Measurements from ENCODE around the gene MAOB. TPM values are rescaled to one million over a fixed set of nuclear protein-coding genes. Genes with fewer than 3 reads are reported as not detected.

MAOB gene
- total RNA-seq, 4 donors from 2014 or later = 32.9 to 131 (median 58.2) TPM

DNA sequence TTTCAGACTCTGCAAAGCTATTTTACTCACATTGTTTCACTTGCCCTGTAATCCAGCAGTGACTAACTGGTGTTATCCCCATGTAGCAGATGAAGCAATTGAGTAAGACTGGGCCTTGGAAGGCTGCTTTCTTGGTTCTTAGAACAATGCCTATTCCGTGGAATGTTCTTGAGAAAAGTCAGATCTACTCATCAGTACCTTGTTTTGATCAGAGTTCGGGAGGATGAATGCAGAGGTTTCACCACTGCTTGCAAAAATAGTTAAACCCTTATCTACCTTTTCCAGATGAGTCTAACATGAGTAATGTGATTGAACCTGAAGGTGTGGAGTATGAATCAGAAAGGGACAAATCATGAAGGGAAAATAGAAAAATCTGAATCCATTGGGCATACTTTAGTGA, 1.8 kb downstream of the MAOB start:
- Histone ChIP-seq H3K27ac (peak overlapping the region; percentile 72 to 84), H3K27me3 (no peaks in the 10 kb centered on the region), H3K4me1 (no peaks in the 10 kb centered on the region), H3K36me3 (no peaks in the 10 kb centered on the region), H3K9me3 (no peaks in the 10 kb centered on the region), H3K4me3 (peak overlapping the region; percentile 46 to 57)
- intact Hi-C loops (cut with DNase I; ENCODE audit: low total_unique reads) = no loop called here
- no peak for DNase-seq
- no peak for TF ChIP-seq CTCF (IDR thresholded peaks at IDR 0.05)
- TF ChIP-seq POLR2A (IDR thresholded peaks at IDR 0.05) = no peak

DNA sequence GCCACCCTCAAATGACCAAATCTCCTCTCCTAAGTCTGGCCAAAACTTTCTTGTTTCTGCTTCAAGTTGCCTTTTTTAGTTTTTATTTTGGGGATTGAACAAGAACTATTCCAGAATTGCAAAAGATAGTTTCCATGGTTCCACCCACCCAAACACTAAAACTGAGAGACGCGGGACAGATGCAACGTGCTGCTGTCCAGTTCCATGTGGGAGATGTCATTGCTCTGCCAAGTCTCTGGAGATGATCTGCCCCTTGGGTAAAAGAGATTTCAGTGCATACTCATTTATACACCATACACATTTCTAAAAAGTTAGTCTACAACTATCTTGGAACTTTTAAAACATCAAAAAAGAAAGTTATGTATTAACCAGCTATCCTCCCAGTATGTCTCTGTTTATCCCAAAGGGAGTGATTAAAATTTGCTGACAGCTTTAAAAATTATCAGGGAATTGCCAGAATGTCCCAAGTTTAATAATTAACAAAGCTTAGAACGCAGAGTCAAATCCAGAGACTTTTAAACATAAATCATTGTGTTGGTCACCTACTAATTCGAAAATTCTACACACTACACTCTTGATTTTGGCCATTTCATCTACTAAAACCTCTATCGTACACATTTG, 3.2 kb downstream of the MAOB start:
- peak overlapping the region; percentile 57 to 84 for H3K27ac ChIP-seq
- no peaks in the 10 kb centered on the region for H3K27me3 ChIP-seq
- TF ChIP-seq POLR2A (IDR thresholded peaks at IDR 0.05) = no peak
- no peak for TF ChIP-seq CTCF (IDR thresholded peaks at IDR 0.05)
- no peaks in the 10 kb centered on the region for H3K9me3 ChIP-seq
- intact Hi-C loops (cut with DNase I; ENCODE audit: low total_unique reads) = no loop called here
- peak overlapping the region in 1 of 2 donors; percentile 57 for H3K4me3 ChIP-seq
- H3K36me3 ChIP-seq = no peaks in the 10 kb centered on the region
- H3K4me1 ChIP-seq = no peaks in the 10 kb centered on the region
- peak; percentile 51 to 55 for DNase-seq

DNA sequence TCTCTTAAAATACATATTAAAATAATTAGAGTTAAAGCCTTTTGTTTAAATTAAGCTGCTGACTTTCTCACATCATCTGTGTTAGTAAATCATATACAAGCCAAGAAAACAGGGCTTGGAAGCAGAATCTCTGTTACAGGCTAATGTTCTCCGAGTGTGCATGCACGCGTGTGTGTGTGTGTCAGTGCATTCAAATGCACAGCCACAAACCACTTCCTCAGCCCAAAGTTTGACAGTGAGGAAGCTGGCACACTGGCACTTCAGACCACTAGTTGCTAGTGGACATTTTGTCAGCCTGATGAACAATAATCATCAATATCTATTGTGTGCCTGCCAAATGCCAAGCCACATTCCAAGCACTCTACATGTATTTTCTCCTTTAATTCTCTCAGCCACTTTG, 5.6 kb downstream of the MAOB start:
- Histone ChIP-seq H3K9me3 (no peaks in the 10 kb centered on the region), H3K27ac (peak overlapping the region in 1 of 2 donors; percentile 14), H3K27me3 (no peaks in the 10 kb centered on the region), H3K36me3 (no peaks in the 10 kb centered on the region), H3K4me3 (no peak overlapping the region), H3K4me1 (no peaks in the 10 kb centered on the region)
- no peak for DNase-seq
- TF ChIP-seq POLR2A (IDR thresholded peaks at IDR 0.05) = no peak
- intact Hi-C loops (cut with DNase I; ENCODE audit: low total_unique reads) = no loop called here

GRCh38 chrX:43870758-43871419, 11.4 kb downstream of the MAOB start:
- Histone ChIP-seq H3K27me3 (no peaks in the 10 kb centered on the region), H3K4me1 (no peaks in the 10 kb centered on the region), H3K27ac (peak overlapping the region in 1 of 2 donors; percentile 21), H3K9me3 (no peaks in the 10 kb centered on the region), H3K36me3 (no peaks in the 10 kb centered on the region), H3K4me3 (no peak overlapping the region)
- TF ChIP-seq POLR2A (IDR thresholded peaks at IDR 0.05) = no peak
- no peak for DNase-seq
- intact Hi-C loops (cut with DNase I; ENCODE audit: low total_unique reads) = no loop called here

DNA sequence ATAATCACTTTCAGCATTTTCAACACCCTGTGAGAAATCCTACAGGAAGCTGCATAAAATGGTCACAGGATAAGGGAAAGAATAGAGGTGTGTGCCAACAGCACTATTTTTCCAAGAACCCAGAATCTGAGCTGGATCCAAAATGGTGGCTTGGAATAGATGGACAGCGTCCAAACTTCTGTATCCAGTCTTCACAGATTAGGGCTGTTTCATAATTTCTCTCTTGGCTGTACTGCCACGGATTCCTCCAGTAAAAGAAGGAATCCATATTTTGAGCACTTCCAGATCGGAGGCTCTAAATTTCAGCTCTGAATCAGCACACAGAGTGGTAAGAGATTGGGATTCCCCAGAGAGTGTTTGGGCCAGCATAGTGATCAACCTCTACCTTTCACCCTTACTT, 12.2 kb downstream of the MAOB start:
- no peak overlapping the region for H3K4me3 ChIP-seq
- H3K27me3 ChIP-seq = no peaks in the 10 kb centered on the region
- TF ChIP-seq CTCF (IDR thresholded peaks at IDR 0.05) = no peak
- no peak for TF ChIP-seq POLR2A (IDR thresholded peaks at IDR 0.05)
- intact Hi-C loops (cut with DNase I; ENCODE audit: low total_unique reads) = no loop called here
- no peaks in the 10 kb centered on the region for H3K9me3 ChIP-seq
- H3K27ac ChIP-seq = peak overlapping the region; percentile 9 to 47
- no peaks in the 10 kb centered on the region for H3K36me3 ChIP-seq
- no peaks in the 10 kb centered on the region for H3K4me1 ChIP-seq
- DNase-seq = no peak

GRCh38 chrX:43868791-43869190, 13.5 kb downstream of the MAOB start:
- DNase-seq = no peak
- H3K4me3 ChIP-seq = no peak overlapping the region
- no peaks in the 10 kb centered on the region for H3K27me3 ChIP-seq
- TF ChIP-seq CTCF (IDR thresholded peaks at IDR 0.05) (no peak), POLR2A (IDR thresholded peaks at IDR 0.05) (no peak)
- H3K4me1 ChIP-seq = no peaks in the 10 kb centered on the region
- no peaks in the 10 kb centered on the region for H3K9me3 ChIP-seq
- intact Hi-C loops (cut with DNase I; ENCODE audit: low total_unique reads) = no loop called here
- H3K27ac ChIP-seq = peak overlapping the region; percentile 47 to 59
- no peaks in the 10 kb centered on the region for H3K36me3 ChIP-seq
